OCI-LY7 (cell line): Measurements from ENCODE around the gene ATP2B3.

Experiments used
- EZH2phosphoT487 ChIP-seq: fragments of 200-600 bp; sonication (generic); IDR thresholded peaks from 2 replicates; pipeline ENCODE4 v1.6.1; 2018; ENCODE audit warnings: low read depth, borderline replicate concordance, mild to moderate bottlenecking, mixed run types, antibody characterized with exemption, low read length, moderate library complexity, mixed read lengths
- TF ChIP-seq, protein P1 (sequence below): fragments of 200-600 bp; sonication (generic); conservative IDR thresholded peaks from 2 replicates; pipeline ENCODE4 v1.5.1; 2014; ENCODE audit warnings: mild to moderate bottlenecking, antibody characterized with exemption, low read length, moderate library complexity, mixed read lengths

DNA sequence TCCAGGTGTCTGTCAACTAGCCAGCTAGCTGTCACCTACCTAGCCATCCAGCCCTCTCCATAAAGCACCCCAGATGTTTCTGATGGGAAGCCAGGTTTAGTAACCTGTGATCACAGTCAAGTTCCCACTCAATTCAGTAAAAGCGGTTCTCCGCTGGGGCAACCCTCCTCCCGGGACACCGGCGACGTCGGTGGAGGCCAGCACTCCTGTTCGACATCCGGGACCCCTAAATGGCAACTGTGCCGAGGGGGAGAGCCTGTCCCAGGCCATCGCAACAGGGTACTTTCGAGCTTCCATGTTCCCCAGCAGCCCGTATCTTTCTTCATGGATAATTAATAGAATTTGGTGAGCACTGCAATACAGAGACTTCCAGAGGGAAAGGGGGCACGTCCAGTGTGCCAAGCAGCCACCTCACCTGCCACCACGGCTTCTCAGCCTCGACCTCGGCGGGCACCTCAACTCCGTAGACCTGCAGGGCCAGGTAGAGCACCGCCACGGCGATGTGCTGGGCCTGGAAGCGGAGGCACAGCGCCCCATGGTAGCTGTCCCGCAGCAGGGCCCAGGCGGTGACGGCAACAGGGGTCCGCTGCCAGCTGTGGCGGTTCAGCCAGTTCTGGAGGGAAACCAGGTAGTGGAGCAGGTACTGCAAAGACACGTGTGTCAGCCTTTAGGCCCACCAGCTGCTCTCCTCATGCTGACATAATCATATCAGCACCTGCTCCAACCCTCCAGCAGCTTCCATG is 74.8 kb downstream of the ATP2B3 start:
- TF ChIP-seq, protein P1, sequence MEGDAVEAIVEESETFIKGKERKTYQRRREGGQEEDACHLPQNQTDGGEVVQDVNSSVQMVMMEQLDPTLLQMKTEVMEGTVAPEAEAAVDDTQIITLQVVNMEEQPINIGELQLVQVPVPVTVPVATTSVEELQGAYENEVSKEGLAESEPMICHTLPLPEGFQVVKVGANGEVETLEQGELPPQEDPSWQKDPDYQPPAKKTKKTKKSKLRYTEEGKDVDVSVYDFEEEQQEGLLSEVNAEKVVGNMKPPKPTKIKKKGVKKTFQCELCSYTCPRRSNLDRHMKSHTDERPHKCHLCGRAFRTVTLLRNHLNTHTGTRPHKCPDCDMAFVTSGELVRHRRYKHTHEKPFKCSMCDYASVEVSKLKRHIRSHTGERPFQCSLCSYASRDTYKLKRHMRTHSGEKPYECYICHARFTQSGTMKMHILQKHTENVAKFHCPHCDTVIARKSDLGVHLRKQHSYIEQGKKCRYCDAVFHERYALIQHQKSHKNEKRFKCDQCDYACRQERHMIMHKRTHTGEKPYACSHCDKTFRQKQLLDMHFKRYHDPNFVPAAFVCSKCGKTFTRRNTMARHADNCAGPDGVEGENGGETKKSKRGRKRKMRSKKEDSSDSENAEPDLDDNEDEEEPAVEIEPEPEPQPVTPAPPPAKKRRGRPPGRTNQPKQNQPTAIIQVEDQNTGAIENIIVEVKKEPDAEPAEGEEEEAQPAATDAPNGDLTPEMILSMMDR: no peak
- TF ChIP-seq EZH2phosphoT487: no peak
